ENCODE results near the gene ADD1.

The ADD1 gene

DNA sequence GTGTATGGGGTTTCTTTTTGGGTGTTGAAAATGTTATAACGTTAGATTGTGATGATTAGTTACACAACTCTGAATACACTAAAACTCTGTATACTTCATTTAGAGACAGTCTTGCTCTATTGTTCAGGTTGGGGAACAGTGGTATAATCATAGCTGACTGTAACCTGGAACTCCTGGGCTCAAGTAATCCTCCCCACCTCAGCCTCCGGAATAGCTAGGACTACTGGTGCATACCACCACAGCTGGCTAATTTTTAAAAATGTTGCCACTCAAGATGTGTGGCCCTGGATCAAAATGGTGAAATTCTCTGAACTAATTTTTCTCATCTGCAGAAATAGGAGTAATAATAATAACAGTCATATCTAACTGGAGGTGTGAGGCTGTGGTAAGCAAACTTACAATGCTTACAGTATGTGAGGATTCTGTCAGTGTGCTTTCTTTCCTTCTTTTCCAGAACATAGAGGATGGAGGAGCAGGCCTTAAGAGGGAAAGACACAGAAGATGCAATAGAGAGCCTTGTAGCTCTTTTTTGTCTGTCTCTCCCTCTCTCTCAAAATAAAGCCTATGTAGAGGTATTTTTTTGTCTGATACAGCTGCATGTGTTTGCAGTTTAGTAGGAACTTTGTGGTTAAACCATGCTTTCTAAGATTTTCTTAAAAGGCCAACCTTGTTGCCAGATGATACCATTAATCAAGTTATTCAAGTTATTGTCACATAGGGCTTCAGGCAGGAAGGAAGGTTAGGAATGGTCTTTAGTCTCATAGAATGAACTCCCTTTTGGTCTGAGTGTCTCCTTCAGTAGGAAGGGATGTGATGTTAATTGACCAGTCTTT, 7.5 kb downstream of the ADD1 start:
- FAIRE-seq (no peak), DNase-seq (ENCODE audit: insufficient read length, low spot score) (no peak)
- TF ChIP-seq, protein P1, sequence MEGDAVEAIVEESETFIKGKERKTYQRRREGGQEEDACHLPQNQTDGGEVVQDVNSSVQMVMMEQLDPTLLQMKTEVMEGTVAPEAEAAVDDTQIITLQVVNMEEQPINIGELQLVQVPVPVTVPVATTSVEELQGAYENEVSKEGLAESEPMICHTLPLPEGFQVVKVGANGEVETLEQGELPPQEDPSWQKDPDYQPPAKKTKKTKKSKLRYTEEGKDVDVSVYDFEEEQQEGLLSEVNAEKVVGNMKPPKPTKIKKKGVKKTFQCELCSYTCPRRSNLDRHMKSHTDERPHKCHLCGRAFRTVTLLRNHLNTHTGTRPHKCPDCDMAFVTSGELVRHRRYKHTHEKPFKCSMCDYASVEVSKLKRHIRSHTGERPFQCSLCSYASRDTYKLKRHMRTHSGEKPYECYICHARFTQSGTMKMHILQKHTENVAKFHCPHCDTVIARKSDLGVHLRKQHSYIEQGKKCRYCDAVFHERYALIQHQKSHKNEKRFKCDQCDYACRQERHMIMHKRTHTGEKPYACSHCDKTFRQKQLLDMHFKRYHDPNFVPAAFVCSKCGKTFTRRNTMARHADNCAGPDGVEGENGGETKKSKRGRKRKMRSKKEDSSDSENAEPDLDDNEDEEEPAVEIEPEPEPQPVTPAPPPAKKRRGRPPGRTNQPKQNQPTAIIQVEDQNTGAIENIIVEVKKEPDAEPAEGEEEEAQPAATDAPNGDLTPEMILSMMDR (IDR thresholded peaks at IDR 0.05; ENCODE audit: insufficient read depth, missing control alignments): no peak

DNA sequence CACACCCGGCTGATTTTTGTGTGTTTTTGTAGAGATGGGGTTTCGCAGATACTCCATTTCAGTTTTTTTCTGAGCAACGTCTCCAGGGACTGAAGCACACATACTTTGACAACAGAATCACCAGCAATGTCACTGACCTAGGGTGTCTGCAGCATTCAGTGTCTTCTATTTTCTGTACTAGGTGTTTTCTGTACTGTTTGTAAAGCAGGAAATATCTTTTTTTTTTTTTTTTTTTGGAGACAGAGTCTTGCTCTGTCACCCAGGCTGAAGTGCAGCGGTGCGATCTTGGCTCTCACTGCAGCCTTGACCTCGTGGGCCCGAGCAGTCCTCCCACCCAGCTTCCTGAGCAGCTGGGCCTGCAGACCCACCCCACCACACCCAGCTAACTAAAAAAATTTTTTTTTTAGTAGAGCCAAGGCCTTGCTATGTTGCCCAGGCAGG, 8.9 kb downstream of the ADD1 start:
- no peak for DNase-seq (ENCODE audit: insufficient read length, low spot score)
- TF ChIP-seq, protein P1 (IDR thresholded peaks at IDR 0.05; ENCODE audit: insufficient read depth, missing control alignments): no peak
- no peak for FAIRE-seq

DNA sequence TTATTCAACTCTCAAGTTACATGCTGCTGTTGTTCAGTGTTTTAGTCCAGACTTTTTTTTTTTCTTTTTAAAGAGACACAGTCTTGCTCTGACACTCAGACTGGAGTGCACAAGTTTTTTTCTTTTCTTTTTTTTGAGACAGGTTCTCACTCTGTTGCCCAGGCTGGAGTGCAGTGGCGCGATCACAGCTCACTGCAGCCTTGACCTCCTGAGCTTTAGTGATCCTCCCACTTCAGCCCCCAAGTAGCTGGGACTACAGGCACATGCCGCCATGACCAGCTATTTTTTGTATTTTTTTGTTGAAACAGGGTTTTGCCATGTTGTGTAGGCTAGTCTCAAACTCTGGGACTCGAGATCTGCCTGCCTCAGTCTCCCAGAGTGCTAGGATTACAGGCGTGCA, 11.9 kb downstream of the ADD1 start:
- FAIRE-seq (no peak), DNase-seq (ENCODE audit: insufficient read length, low spot score) (no peak)
- TF ChIP-seq, protein P1 (IDR thresholded peaks at IDR 0.05; ENCODE audit: insufficient read depth, missing control alignments): no peak

DNA sequence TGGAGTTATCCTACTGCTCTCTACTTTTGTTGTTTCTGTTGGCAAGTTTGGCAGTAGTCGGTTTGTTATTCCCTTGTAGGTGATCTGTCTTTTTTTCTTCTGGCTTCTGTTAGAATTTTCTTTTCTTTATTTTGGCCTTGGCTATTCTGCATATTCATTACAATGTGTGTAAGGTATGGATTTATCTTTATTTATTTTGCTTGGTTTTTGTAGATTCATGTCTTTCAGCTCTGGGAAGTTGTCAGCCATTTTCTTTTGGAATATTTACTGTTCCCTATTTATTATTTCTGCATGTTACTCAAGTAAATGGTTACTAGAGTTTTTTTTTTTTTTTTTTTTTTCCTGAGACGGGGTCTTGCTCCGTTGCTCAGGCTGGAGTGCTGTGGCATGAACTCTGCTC, 12.6 kb downstream of the ADD1 start:
- DNase-seq (ENCODE audit: insufficient read length, low spot score): no peak
- FAIRE-seq: no peak
- TF ChIP-seq, protein P1 (IDR thresholded peaks at IDR 0.05; ENCODE audit: insufficient read depth, missing control alignments): no peak

DNA sequence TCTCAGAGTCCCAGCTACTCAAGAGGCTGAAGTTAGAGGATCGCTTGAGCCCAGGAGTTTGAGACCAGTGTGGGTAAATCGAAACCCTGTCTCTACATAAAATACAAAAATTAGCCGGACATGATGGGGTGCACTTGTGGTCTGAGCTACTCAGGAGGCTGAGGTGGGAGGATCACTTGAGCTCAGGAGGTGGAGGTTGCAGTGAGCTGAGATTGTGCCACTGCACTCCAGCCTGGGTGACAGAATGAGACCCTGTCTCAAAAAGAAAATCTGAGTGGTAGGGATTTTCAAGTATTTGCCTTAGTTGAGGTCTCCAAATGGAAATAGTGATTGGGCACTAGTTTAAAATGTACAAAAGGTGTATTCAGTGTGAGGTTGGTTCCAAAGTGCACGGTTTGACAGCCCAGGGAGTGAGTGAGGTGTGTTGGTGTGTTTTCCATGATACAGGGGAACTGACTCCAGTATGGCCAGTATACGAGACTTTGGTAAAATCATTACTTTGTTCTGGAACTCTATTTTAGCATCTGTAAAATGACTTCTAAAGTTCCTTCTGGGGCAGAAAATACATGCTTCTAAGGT, 13.8 kb downstream of the ADD1 start:
- FAIRE-seq (no peak), DNase-seq (ENCODE audit: insufficient read length, low spot score) (no peak)
- TF ChIP-seq, protein P1 (IDR thresholded peaks at IDR 0.05; ENCODE audit: insufficient read depth, missing control alignments): no peak

DNA sequence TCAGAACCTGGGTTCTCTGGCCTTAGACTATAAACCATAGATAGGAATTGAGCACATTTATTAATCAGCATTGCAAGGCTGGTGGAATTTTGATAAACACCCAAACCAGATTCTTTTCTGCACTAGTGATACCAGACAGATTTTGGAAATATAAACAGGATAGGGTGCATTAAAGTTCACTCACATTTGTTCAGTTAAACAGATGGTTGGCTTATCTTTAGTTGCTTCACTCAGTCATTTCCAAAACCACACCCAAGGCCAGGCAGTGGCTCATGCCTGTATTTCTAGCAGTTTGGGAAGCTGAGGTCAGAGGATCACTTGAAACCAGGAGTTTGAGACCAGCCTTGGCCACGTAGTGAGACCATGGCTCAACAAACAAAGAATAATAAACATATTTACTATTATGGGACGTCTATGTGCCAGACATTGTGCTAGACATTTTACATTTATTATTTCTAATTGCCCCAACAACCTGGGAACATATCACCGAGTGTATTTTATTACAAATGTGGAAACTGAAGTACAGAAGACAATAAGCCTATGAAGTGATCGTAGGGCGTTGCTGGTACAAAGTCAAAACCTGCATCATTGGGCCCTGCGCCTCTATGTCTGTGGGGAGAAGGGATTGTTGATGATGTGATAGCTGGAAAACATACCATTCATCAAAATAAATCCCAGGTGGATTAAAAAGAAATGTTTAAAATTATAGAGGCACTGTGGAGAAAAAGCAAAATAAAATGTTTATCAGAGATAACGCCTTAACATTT, 15.0 kb downstream of the ADD1 start:
- no peak for FAIRE-seq
- TF ChIP-seq, protein P1 (IDR thresholded peaks at IDR 0.05; ENCODE audit: insufficient read depth, missing control alignments): no peak
- no peak for DNase-seq (ENCODE audit: insufficient read length, low spot score)
